Adrenal gland (tissue), 12 donors: ENCODE measurements around the gene EHHADH. TPM values are rescaled to one million over a fixed set of nuclear protein-coding genes. Genes with fewer than 3 reads are reported as not detected.

Experiments used
- DNase-seq, 7 donors: peaks; one replicate each; pipeline ENCODE4 v3.0.0-alpha.2; 2019 to 2020
- H3K27ac ChIP-seq, 5 donors: fragments of 200-600 bp; sonication (generic) in 4 of 5; 1 replicate in 3 of 5; 2 replicates in 2 of 5; pipeline versions ENCODE4 v1.5.1 to v1.8.0; 2016 to 2020; ENCODE audit warnings: mild to moderate bottlenecking in 1 of 5
- H3K27me3 ChIP-seq: fragments of 200-600 bp; 2 replicates; pipeline ENCODE4 v1.8.0; 2021
- H3K36me3 ChIP-seq, 2 donors: fragments of 200-600 bp; replicated peaks in 1 of 2; 1 replicate in 1 of 2; 2 replicates in 1 of 2; pipeline versions ENCODE4 v1.5.1 to v1.8.0; 2018 to 2022
- H3K4me1 ChIP-seq, 2 donors: fragments of 200-600 bp; replicated peaks in 1 of 2; 1 replicate in 1 of 2; 2 replicates in 1 of 2; pipeline versions ENCODE4 v1.5.1 to v1.8.0; 2018 to 2021
- H3K4me3 ChIP-seq, 4 donors: fragments of 200-600 bp; sonication (generic) in 3 of 4; one replicate each; pipeline ENCODE4 v1.5.1; 2016 to 2018
- H3K9me3 ChIP-seq, 3 donors: fragments of 200-600 bp; sonication (generic) in 1 of 3; replicated peaks in 1 of 3; 1 replicate in 2 of 3; 2 replicates in 1 of 3; pipeline versions ENCODE4 v1.5.1 to v1.8.0; 2016 to 2021
- POLR2A ChIP-seq, 2 donors: fragments of 450-650 bp; IDR thresholded peaks; one replicate each; pipeline ENCODE4 v1.6.1; 2017; ENCODE audit warnings: antibody characterized with exemption in 2 of 2, mild to moderate bottlenecking in 2 of 2, moderate library complexity in 1 of 2
- WGBS, 4 donors: extraction: QIAGEN DNeasy Blood & Tissue Kit in 2 of 4; methylation state at CpG; one replicate each; pipeline versions ENCODE4 v1.1.5 to v1.1.7; 2013 to 2017; 5-methylcytosine and 5-hydroxymethylcytosine counted together
- intact Hi-C, 2 donors: fragments of 100-400 bp; cut with DNase I; formaldehyde crosslinking; loops; one replicate each; pipeline versions ENCODE4 v1.14.1 to v1.15.0; 2022 to 2023
- microRNA-seq, 3 donors: library from miRNA; unstranded; fragments of <30 nt; microRNA quantifications; one replicate each; pipeline ENCODE4, GENCODE V29; 2017 to 2020
- polyA plus RNA-seq, 3 donors: library from polyadenylated mRNA; stranded (reverse); fragments of 200-250 nt in 2 of 3; fragments of 350-450 nt in 1 of 3; fragmentation: Illumina TruSeq in 1 of 3; extraction: RNeasy Lipid Tissue Mini Kit (QIAGEN cat#74804) in 1 of 3; gene quantifications; one replicate each; pipeline ENCODE4 v1.2.3, GENCODE V29; 2013 to 2014
- small RNA-seq, 2 donors: library from RNA; depleted of rRNA; stranded (forward); fragments of <200 nt; gene quantifications; one replicate each; pipeline ENCODE3, GENCODE V24; 2016
- total RNA-seq, 9 donors: library from RNA; depleted of rRNA in 4 of 9; stranded (reverse); fragments of >200 nt in 4 of 9; fragments of 120-200 nt in 1 of 9; fragmentation: NEBNext Ultra II Directional in 1 of 9; extraction: Animal tissue kit (Norgen Biotek cat#: 25700) in 1 of 9; gene quantifications; one replicate each; pipeline versions ENCODE4 v1.1.0 to v1.2.4, GENCODE V29; 2013 to 2023
- TF ChIP-seq, protein P1 (sequence below), 6 experiments: fragments of 450-650 bp in 4 of 6; fragments of 200-600 bp in 2 of 6; sonication (generic) in 1 of 6; IDR thresholded peaks; 1 replicate in 5 of 6; 2 replicates in 1 of 6; pipeline versions ENCODE4 v1.5.1 to v1.8.0; 2016 to 2021; ENCODE audit warnings: antibody characterized with exemption in 6 of 6, mild to moderate bottlenecking in 2 of 6, moderate library complexity in 1 of 6
- donor health status: healthy with polysubstance abuse.
- donor health status: Bipolar disorder and iron deficiency.
- donor health status: DM: yes; HTN: yes; CAD: no.
- donor health status: DM: no; HTN: no; CAD: no.
- donor health status: DM: no; HTN: no; CAD: no.
- donor health status: DM: yes; HTN: yes; CAD: no.

EHHADH gene
- total and polyA plus RNA-seq, 12 donors, result 1.6 to 7.8 (median 5.9) TPM

DNA sequence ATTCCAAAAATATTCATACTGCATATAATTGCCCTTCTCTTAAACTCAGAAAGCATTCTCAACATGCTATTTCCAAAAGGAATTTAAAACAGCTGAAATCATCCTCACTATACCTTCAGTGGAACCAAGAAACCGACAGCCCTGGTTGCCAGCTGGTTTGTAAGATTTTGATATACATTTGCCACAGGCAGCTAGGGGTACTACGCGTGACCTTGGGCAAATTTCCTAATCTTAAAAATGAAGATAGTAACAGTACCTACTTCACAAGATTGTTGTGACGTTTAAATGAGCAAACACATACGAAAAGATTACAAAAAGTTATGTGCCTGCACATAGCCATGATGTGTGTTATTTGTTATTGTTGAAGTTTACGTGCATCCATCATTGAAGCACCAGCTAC lies 108.3 kb downstream of the EHHADH start:
- no peaks in the 10 kb centered on the region for H3K36me3 ChIP-seq
- no peak overlapping the region for H3K4me3 ChIP-seq
- WGBS, 4 donors, result 84 to 95% (median 88%) methylated on average over 6 of the region's 6 CpGs
- H3K27me3 ChIP-seq, result peaks cover 11% of the 10 kb centered on the region
- intact Hi-C loops, result no loop called here
- TF ChIP-seq POLR2A (IDR thresholded peaks at IDR 0.05), result no peak
- TF ChIP-seq, protein P1, sequence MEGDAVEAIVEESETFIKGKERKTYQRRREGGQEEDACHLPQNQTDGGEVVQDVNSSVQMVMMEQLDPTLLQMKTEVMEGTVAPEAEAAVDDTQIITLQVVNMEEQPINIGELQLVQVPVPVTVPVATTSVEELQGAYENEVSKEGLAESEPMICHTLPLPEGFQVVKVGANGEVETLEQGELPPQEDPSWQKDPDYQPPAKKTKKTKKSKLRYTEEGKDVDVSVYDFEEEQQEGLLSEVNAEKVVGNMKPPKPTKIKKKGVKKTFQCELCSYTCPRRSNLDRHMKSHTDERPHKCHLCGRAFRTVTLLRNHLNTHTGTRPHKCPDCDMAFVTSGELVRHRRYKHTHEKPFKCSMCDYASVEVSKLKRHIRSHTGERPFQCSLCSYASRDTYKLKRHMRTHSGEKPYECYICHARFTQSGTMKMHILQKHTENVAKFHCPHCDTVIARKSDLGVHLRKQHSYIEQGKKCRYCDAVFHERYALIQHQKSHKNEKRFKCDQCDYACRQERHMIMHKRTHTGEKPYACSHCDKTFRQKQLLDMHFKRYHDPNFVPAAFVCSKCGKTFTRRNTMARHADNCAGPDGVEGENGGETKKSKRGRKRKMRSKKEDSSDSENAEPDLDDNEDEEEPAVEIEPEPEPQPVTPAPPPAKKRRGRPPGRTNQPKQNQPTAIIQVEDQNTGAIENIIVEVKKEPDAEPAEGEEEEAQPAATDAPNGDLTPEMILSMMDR (IDR thresholded peaks at IDR 0.05), result no peak
- no peak overlapping the region for H3K27ac ChIP-seq
- H3K9me3 ChIP-seq, result no peaks in the 10 kb centered on the region
- DNase-seq, result no peak
- H3K4me1 ChIP-seq, result peaks cover 0 to 3% of the 10 kb centered on the region in 2 donors

DNA sequence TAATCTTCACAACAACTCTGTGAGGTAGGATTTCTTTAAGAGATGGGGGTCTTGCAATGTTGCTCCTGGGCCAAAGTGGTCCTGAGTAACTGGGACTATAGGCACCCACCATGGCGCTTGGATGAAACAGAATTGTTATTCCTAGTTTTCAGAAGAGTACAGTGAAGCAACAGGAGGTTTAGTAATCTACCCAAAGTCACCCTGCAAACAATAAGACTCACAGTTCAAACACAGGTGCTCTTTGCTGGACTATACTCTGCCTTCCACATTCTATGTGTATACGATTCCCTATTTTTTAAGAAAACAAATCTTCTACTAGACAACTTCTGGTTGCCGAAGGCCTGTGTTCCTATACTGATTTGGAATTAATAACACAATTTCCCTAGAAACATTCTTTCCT lies 109.1 kb downstream of the EHHADH start:
- H3K27me3 ChIP-seq, result peaks cover 11% of the 10 kb centered on the region
- intact Hi-C loops, result no loop called here
- H3K36me3 ChIP-seq, result no peaks in the 10 kb centered on the region
- H3K27ac ChIP-seq, result no peak overlapping the region
- 80 to 94% (median 90%) methylated on average over 3 of the region's 3 CpGs for WGBS, 4 donors
- no peaks in the 10 kb centered on the region for H3K9me3 ChIP-seq
- TF ChIP-seq POLR2A (IDR thresholded peaks at IDR 0.05), result no peak
- TF ChIP-seq, protein P1 (IDR thresholded peaks at IDR 0.05), result no peak
- no peak overlapping the region for H3K4me3 ChIP-seq
- H3K4me1 ChIP-seq, result peaks cover 0 to 3% of the 10 kb centered on the region in 2 donors
- no peak for DNase-seq

Small RNAs within 50 kb of the gene (microRNA-seq; reads per million reads assigned to microRNA genes)
- 0.28 to 1.5 (median 0.89) reads per million in 3 donors for gene MIR5588

Small RNAs within 50 kb of the gene (small RNA-seq; reads per million reads assigned to genes)
- 0 to 0.33 reads per million in 2 donors for gene MIR5588

Other genes starting within 250 kb of the EHHADH start
- 1 to 10 TPM in 5 of 9 donors, under 1 TPM in 4; 0.79 to 2.6 (median 1.6) TPM for gene C3orf70, start 101.0 kb downstream of the EHHADH start, total RNA-seq
- gene C3orf70, start 101.0 kb downstream of the EHHADH start, polyA plus RNA-seq, result under 1 TPM; 0.64 to 0.77 (median 0.67) TPM
- 10 to 100 TPM; 32.3 to 66.0 (median 49.1) TPM for gene MAP3K13, start 109.1 kb upstream of the EHHADH start, total RNA-seq
- gene MAP3K13, start 109.1 kb upstream of the EHHADH start, polyA plus RNA-seq, result 10 to 100 TPM; 30.1 to 46.8 (median 45.4) TPM
- gene TMEM41A, start 245.0 kb upstream of the EHHADH start, total RNA-seq, result 100 to 1,000 TPM in 1 of 9 donors, 10 to 100 TPM in 8; 15.8 to 112 (median 34.2) TPM
- gene TMEM41A, start 245.0 kb upstream of the EHHADH start, polyA plus RNA-seq, result 10 to 100 TPM; 19.9 to 56.8 (median 25.0) TPM